Progenitor cell of endocrine pancreas (in vitro differentiated cells): Measurements from ENCODE around the gene HEBP2. TPM values are rescaled to one million over a fixed set of nuclear protein-coding genes. Genes with fewer than 3 reads are reported as not detected.
"Not testable (repeated sequence)": the region's sequence is repeated elsewhere in the genome, so short reads cannot be mapped to it uniquely, and the experiment has no call there.

Experiments used
- DNase-seq: peaks from one replicate; pipeline ENCODE4 v3.0.0; 2021; ENCODE audit warnings: low spot score; ENCODE audit not compliant: unreplicated experiment
- H3K27ac Mint-ChIP-seq: 2 replicates; pipeline ENCODE4 v1.8.0; 2021; ENCODE audit warnings: mild to moderate bottlenecking, moderate library complexity, mixed read lengths
- H3K27me3 Mint-ChIP-seq: 2 replicates; pipeline ENCODE4 v1.8.0; 2021; ENCODE audit warnings: mixed read lengths
- H3K36me3 Mint-ChIP-seq: 2 replicates; pipeline ENCODE4 v1.8.0; 2022; ENCODE audit warnings: mixed read lengths; ENCODE audit not compliant: insufficient read depth
- H3K4me1 Mint-ChIP-seq: 2 replicates; pipeline ENCODE4 v1.8.0; 2021; ENCODE audit warnings: low read depth, mixed read lengths
- H3K4me3 Mint-ChIP-seq: 2 replicates; pipeline ENCODE4 v1.8.0; 2021; ENCODE audit warnings: low read depth, mild to moderate bottlenecking, moderate library complexity, mixed read lengths
- H3K9me3 Mint-ChIP-seq: 2 replicates; pipeline ENCODE4 v1.8.0; 2021; ENCODE audit warnings: low read depth, mixed read lengths
- total RNA-seq: library from RNA; stranded (reverse); gene quantifications from 2 replicates; pipeline ENCODE4 v1.2.1, GENCODE V29; 2021
- TF ChIP-seq, protein P1 (sequence below): fragments of 200-600 bp; sonication (generic); IDR thresholded peaks from one replicate; pipeline ENCODE4 v1.5.0; 2021; ENCODE audit warnings: antibody characterized with exemption, mild to moderate bottlenecking; ENCODE audit not compliant: unreplicated experiment

Gene HEBP2
- total RNA-seq, 1 donor from 2014 or later: 67.7 TPM

DNA sequence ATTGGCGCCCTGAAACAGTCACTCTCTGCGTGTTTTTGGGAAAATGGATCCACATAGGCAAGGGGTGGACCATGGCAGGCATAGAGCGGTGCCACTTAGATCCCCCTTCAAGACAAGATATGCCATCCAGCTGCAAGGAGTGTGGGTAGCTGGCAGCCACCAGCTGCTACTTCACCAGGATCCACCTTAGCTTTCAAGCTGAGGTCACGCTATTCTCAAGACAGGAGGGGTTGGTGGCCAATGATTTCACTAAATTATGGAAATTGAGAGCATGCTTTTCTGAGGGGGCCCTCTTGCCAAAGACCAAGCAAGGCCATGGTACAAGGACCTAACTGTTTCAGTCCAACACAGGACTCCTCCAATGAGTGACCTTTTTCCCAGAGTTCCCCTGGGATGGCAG lies 16.3 kb downstream of the HEBP2 start:
- no peak overlapping the region for H3K4me3 Mint-ChIP-seq
- TF ChIP-seq, protein P1, sequence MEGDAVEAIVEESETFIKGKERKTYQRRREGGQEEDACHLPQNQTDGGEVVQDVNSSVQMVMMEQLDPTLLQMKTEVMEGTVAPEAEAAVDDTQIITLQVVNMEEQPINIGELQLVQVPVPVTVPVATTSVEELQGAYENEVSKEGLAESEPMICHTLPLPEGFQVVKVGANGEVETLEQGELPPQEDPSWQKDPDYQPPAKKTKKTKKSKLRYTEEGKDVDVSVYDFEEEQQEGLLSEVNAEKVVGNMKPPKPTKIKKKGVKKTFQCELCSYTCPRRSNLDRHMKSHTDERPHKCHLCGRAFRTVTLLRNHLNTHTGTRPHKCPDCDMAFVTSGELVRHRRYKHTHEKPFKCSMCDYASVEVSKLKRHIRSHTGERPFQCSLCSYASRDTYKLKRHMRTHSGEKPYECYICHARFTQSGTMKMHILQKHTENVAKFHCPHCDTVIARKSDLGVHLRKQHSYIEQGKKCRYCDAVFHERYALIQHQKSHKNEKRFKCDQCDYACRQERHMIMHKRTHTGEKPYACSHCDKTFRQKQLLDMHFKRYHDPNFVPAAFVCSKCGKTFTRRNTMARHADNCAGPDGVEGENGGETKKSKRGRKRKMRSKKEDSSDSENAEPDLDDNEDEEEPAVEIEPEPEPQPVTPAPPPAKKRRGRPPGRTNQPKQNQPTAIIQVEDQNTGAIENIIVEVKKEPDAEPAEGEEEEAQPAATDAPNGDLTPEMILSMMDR: no peak
- H3K27ac Mint-ChIP-seq: no peak overlapping the region
- no peaks in the 10 kb centered on the region for H3K27me3 Mint-ChIP-seq
- H3K9me3 Mint-ChIP-seq: no peaks in the 10 kb centered on the region
- peaks cover 46% of the 10 kb centered on the region for H3K36me3 Mint-ChIP-seq
- H3K4me1 Mint-ChIP-seq: peaks cover 1% of the 10 kb centered on the region
- DNase-seq: no peak

DNA sequence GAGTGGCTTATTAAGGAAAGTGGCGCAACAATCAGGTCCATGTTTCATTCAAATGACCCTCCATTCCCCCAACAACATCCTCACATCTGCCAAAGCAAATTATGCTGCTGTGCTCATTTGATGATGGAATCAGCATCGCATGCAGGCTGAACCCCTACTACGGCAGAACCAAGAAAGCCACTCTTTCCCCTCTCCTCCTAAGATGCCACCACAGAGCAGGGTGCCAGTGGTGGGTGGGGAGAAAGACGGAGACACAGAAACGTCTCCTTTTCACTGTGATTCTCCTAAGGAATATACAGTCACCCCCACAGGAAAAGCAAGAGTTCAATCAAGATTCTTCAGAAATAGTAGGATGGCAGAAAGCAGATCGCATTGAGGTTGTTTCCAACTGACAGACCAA lies 17.1 kb downstream of the HEBP2 start:
- no peaks in the 10 kb centered on the region for H3K27me3 Mint-ChIP-seq
- peaks cover 1% of the 10 kb centered on the region for H3K4me1 Mint-ChIP-seq
- TF ChIP-seq, protein P1: no peak
- no peak for DNase-seq
- H3K4me3 Mint-ChIP-seq: no peak overlapping the region
- peaks cover 49% of the 10 kb centered on the region for H3K36me3 Mint-ChIP-seq
- no peak overlapping the region for H3K27ac Mint-ChIP-seq
- no peaks in the 10 kb centered on the region for H3K9me3 Mint-ChIP-seq

DNA sequence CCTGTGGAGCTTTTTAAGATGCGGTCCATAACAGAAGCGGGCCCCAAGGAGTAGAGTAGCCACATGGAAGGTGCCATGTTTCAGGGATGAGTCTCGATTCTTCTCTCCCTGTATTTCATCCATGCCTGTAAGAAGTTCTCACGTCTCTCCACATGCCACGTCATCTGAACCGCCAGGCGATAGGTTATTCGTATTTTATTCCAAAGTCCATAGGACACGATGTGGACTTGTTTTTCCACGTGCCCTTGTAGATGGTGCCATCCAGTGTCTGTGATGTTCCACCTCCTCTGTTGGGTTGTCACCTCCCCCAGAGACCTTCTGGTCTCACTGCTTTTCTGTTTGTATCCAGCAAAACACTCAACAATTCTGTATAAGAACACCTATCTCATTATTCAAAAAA lies 17.6 kb downstream of the HEBP2 start:
- H3K4me1 Mint-ChIP-seq: peaks cover 1% of the 10 kb centered on the region
- peaks cover 48% of the 10 kb centered on the region for H3K36me3 Mint-ChIP-seq
- no peak for DNase-seq
- H3K27me3 Mint-ChIP-seq: no peaks in the 10 kb centered on the region
- TF ChIP-seq, protein P1: no peak
- H3K4me3 Mint-ChIP-seq: no peak overlapping the region
- H3K27ac Mint-ChIP-seq: no peak overlapping the region
- no peaks in the 10 kb centered on the region for H3K9me3 Mint-ChIP-seq

DNA sequence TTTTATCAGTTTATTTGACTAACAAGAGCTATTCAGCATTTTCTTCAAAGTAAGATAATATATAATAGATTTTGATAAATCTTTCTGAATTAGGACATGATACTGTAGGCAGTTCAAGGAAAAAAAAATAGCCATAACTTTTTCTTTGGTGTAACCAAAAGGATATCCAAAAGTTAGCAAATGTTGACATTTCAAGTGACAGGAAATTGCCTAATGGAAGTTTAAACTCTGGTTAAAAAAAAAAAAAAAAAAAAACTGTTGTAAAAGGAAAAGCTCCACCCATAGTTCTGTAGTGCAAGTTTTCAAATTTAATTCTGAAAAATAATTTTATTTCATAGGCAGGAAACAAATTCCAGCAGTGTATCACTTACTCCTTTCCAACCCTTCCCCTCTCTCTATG lies 18.8 kb downstream of the HEBP2 start:
- no peak overlapping the region for H3K4me3 Mint-ChIP-seq
- H3K4me1 Mint-ChIP-seq: peaks cover 1% of the 10 kb centered on the region
- DNase-seq: no peak
- H3K27ac Mint-ChIP-seq: peak overlapping the region; percentile 40
- no peaks in the 10 kb centered on the region for H3K9me3 Mint-ChIP-seq
- TF ChIP-seq, protein P1: no peak
- H3K36me3 Mint-ChIP-seq: peaks cover 46% of the 10 kb centered on the region
- H3K27me3 Mint-ChIP-seq: no peaks in the 10 kb centered on the region

DNA sequence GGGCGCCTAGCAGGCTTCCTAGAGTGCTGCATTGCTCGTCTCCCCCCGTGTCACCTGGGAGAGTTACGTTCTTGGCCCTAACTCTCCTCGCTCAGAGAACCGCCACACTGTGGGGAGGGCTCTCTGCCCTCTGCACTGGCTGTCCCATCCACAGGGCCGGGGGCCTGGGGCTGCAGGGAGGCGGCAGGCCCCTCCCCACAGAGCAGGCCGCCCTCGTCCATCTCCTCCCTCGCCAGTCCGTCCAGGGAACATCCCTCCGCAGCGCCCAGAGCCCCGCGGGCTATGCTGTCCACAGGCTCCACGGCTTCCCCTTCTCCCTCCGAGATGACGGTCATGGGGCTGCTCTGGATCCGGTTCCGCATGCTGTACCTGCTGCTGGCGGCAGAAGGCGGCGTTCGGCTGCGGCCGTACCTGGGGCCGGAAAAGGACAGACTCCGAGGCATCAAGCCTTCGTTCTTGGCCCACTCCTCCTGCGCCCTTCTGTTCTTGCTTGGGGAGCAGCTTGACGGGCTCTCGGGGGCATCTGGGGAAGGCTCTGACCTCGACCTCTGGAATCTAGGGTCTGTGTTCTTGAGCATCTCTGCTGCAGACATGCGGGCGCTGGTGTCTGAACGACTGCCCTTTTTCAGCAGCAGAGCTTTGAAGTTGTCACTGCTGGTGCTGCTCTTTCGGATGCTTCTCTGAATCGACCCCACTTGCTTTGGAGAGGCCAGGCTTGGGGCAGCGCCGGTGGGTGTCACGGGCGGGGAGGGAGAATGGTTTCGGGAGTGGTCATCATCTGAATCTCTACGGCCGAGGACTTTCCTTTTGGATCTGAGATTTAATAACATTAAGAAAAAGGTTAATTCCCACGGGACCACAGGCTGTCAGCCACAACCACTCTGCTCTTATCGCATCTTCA lies 20.2 kb downstream of the HEBP2 start:
- peaks cover 1% of the 10 kb centered on the region for H3K4me1 Mint-ChIP-seq
- H3K27ac Mint-ChIP-seq: no peak overlapping the region
- no peaks in the 10 kb centered on the region for H3K9me3 Mint-ChIP-seq
- no peak for DNase-seq
- H3K4me3 Mint-ChIP-seq: no peak overlapping the region
- TF ChIP-seq, protein P1: no peak
- no peaks in the 10 kb centered on the region for H3K27me3 Mint-ChIP-seq
- H3K36me3 Mint-ChIP-seq: peaks cover 41% of the 10 kb centered on the region

DNA sequence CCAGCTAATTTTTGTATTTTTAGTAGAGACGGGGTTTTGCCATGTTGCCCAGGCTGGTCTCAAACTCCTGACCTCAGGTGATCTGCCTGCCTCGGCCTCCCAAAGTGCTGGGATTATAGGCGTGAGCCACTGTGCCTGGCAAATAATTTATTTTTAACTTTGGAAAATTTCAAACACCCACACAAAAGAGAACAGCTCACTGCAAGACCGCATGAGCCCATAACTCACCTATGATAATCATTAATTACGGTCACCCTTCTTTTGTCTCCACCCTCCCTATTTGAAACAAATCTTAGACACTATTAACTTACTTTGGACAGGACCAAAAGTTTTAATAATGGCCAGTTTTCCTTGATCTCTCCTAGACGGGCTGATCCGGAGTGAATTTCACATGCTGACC lies 21.2 kb downstream of the HEBP2 start:
- Mint-ChIP-seq H3K36me3 (peaks cover 39% of the 10 kb centered on the region), H3K27ac (peak overlapping the region; percentile 51)
- not testable (repeated sequence) for H3K4me1 Mint-ChIP-seq, H3K27me3 Mint-ChIP-seq, H3K4me3 Mint-ChIP-seq, DNase-seq, H3K9me3 Mint-ChIP-seq
